ENCODE measurements around the gene EPS8. TPM values are rescaled to one million over a fixed set of nuclear protein-coding genes. Genes with fewer than 3 reads are reported as not detected.

The EPS8 gene
- total RNA-seq, 5 donors from 2014 or later (not counting 1 experiment from before 2014, with no cell fraction given) = 0.91 to 3.8 (median 2.1) TPM

DNA sequence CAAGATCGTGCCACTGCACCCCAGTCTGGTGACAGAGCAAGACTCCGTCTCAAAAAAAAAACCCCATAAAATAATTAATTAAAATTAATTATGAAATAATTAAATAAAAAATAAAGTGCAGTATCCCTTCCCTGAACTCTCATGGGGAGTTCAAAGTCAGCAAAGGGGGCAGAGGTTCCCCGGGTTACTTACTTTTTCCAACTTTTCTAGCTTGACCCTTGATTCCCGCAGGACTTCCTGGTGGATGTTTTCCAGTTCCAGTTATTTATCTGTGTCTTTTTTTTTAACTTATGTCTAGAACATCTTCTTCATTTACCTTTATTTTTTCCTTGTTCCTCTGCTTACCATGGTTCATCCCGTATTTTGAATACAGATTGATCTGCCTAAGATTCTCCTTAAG lies 197.4 kb downstream of the EPS8 start:
- 71% methylated on average over 1 of the region's 5 CpGs for WGBS (ENCODE audit: insufficient coverage)
- Mint-ChIP-seq H3K36me3 (peaks cover 27% of the 10 kb centered on the region), H3K9me3 (no peaks in the 10 kb centered on the region), H3K27me3 (peaks cover 0 to 4% of the 10 kb centered on the region in 2 donors), H3K4me3 (no peak overlapping the region), H3K27ac (no peak overlapping the region), H3K4me1 (peaks cover 10% of the 10 kb centered on the region in 3 donors)
- ATAC-seq (replicated peaks in 1 of 4) (no peak), DNase-seq (no peak)
- CTCF ChIA-PET = interaction anchor here (0.7 to 3.0 kb wide), 5 partner anchors 14 to 323 kb away, joined by 3 to 10 read pairs (median 3); no protein-coding TSS in a partner anchor
- H3K9me3 ChIP-seq = no peaks in the 10 kb centered on the region
- no peak overlapping the region for H3K4me3 ChIP-seq (ENCODE audit: control insufficient read depth in 1 of 2, extremely low read depth in 1 of 2, low read length in 1 of 2)
- POLR2A ChIA-PET = no interaction called here
- H3K4me1 ChIP-seq (ENCODE audit: control insufficient read depth in 1 of 2, extremely low read depth in 1 of 2, insufficient read depth in 2 of 2, low read length in 2 of 2) = peaks cover 2 to 4% of the 10 kb centered on the region in 2 experiments
- H3K36me3 ChIP-seq (ENCODE audit: control insufficient read depth in 2 of 2, extremely low read depth in 1 of 2, insufficient read depth in 1 of 2, low read length in 1 of 2) = no peaks in the 10 kb centered on the region
- no peak overlapping the region for H3K27ac ChIP-seq (ENCODE audit: low read length)
- H3K27me3 ChIP-seq (replicated peaks in 1 of 2; ENCODE audit: control insufficient read depth in 2 of 2, extremely low read depth in 1 of 2, insufficient read depth in 2 of 2, low read length in 1 of 2) = no peaks in the 10 kb centered on the region

DNA sequence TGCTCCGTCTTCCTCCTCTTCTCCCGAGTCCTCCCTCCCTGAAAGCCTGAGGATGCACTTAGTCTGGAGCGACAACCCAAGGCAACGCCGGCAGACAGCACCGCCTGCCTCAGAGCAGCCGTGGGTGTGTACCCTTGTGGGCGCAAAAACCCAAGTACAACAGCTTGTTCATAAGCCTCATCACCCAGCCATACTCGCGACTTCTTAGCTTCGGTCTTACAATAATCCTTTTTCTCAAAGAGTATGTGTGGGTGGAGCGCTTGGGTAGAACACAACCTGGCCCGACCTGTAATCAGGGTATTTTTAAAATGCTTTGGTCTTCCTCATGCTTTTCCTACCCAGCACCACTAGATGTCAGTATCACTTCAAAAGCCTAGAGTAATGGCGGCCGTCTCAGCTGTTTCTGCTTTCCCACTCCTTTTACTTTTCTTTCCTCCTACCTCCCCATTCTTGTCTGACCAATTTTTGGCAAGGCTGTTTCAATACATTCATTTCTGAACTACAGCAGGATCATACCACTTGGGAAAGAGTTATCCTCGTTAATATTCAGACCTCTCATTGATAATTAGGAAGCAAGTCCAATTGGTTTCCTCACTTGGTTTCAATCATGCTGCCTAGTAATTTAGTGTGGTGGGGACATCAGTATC lies 198.9 kb downstream of the EPS8 start:
- H3K9me3 Mint-ChIP-seq = no peaks in the 10 kb centered on the region
- ATAC-seq (replicated peaks in 1 of 4) (peak; percentile 90 to 98 (median 96)), DNase-seq (peak in 32 of 35 experiments; percentile 4 to 79 (median 24))
- H3K36me3 Mint-ChIP-seq = peaks cover 17% of the 10 kb centered on the region
- peaks cover 2 to 4% of the 10 kb centered on the region in 2 experiments for H3K4me1 ChIP-seq (ENCODE audit: control insufficient read depth in 1 of 2, extremely low read depth in 1 of 2, insufficient read depth in 2 of 2, low read length in 2 of 2)
- no peaks in the 10 kb centered on the region for H3K9me3 ChIP-seq
- peak overlapping the region; percentile 67 to 85 (median 72) for H3K4me3 Mint-ChIP-seq
- POLR2A ChIA-PET = interaction anchor here in 1 of 2 donors (0.8 kb wide), 1 partner anchor 307 kb away, joined by 6 read pairs; no protein-coding TSS in a partner anchor
- CTCF ChIA-PET = interaction anchor here (0.7 to 3.0 kb wide), 19 partner anchors 12 to 327 kb away, joined by 3 to 15 read pairs (median 4); partner anchors contain the start of gene DERA (in 1 of the 2)
- peaks cover 10% of the 10 kb centered on the region in 3 donors for H3K4me1 Mint-ChIP-seq
- WGBS (ENCODE audit: insufficient coverage) = 8% methylated on average over 7 of the region's 16 CpGs
- H3K4me3 ChIP-seq (ENCODE audit: control insufficient read depth in 1 of 2, extremely low read depth in 1 of 2, low read length in 1 of 2) = peak overlapping the region in 1 of 2 donors; percentile 57
- H3K27me3 Mint-ChIP-seq = peaks cover 0 to 4% of the 10 kb centered on the region in 2 donors
- H3K27ac ChIP-seq (ENCODE audit: low read length) = no peak overlapping the region
- no peaks in the 10 kb centered on the region for H3K36me3 ChIP-seq (ENCODE audit: control insufficient read depth in 2 of 2, extremely low read depth in 1 of 2, insufficient read depth in 1 of 2, low read length in 1 of 2)
- H3K27me3 ChIP-seq (replicated peaks in 1 of 2; ENCODE audit: control insufficient read depth in 2 of 2, extremely low read depth in 1 of 2, insufficient read depth in 2 of 2, low read length in 1 of 2) = no peaks in the 10 kb centered on the region
- H3K27ac Mint-ChIP-seq = peak overlapping the region; percentile 64 to 76

DNA sequence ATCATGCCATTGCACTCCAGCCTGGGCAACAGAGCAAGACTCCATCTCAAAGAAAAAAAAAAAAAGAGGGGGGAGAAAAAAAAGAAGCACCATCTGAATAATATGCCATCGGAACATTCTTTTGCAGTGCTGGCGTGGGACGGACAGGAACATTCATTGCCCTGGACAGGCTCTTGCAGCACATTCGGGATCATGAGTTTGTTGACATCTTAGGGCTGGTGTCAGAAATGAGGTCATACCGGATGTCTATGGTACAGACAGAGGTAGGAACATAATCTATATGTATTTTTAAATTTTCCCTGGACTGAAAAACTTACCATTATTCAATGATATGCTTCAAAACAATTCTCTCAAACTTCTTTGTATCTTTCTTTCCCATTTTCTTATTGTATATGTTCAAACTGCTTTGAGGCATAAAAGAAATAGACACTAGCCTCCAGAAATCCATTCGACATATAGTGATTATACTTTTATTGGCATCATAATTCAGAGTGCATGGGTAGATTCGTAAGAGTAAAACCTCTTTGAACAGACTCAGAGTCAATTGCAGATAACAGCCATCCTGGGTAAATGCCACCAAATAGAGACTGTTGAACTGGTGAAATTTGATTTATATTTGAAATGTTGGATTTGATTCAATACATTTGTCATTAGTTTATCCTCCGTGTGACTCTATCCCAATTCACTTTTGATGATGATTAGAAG lies 199.7 kb downstream of the EPS8 start:
- H3K4me1 ChIP-seq (ENCODE audit: control insufficient read depth in 1 of 2, extremely low read depth in 1 of 2, insufficient read depth in 2 of 2, low read length in 2 of 2) = peaks cover 2 to 4% of the 10 kb centered on the region in 2 experiments

DNA sequence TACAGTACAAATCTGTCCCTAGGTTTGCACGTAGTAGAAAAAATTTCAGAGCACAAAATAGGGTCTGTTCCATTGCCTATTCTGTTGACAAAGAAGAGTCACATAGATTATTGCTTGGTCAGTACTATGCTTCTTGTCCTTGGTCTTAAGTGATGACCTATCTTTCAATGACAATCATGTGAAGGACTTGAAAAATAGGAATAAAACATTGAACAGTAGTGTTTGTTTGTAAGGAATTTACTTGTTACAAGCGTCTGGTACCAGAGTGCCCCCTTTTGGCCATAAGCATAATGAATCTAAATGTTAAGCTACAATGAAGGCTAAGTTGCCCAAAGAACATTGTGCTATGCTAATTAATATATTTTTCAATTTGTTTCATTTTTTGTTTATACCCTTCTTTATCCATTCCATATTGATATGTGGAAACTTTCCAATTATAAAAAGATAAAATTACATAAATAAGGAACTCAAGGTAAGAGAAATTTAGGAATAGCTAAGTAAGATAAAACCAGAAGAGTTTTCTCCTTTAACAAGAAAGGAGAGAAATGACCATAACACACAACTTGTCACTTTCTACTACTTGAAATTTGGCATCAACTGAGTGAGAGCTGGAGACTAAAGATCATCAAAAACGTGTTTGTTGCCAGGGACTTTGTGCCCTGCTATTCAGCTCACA lies 204.7 kb downstream of the EPS8 start:
- DNase-seq (peak in 21 of 35 experiments; percentile 8 to 82 (median 25)), ATAC-seq (replicated peaks in 1 of 4) (peak; percentile 50 to 66 (median 55))
- no peaks in the 10 kb centered on the region for H3K9me3 ChIP-seq
- no peaks in the 10 kb centered on the region for H3K27me3 ChIP-seq (replicated peaks in 1 of 2; ENCODE audit: control insufficient read depth in 2 of 2, extremely low read depth in 1 of 2, insufficient read depth in 2 of 2, low read length in 1 of 2)
- H3K27ac Mint-ChIP-seq = peak overlapping the region in 1 of 2 donors; percentile 28
- ChIA-PET CTCF (interaction anchor here (0.5 to 10.5 kb wide), 54 partner anchors 10 to 861 kb away, joined by 3 to 211 read pairs (median 4); partner anchors contain the start of genes DERA (in 1 of the 2) and RERG (in 1 of the 2)), POLR2A (interaction anchor here (0.6 to 0.7 kb wide), 3 partner anchors 40 to 52 kb away, joined by 3 to 4 read pairs (median 3); no protein-coding TSS in a partner anchor)
- H3K36me3 ChIP-seq (ENCODE audit: control insufficient read depth in 2 of 2, extremely low read depth in 1 of 2, insufficient read depth in 1 of 2, low read length in 1 of 2) = no peaks in the 10 kb centered on the region
- H3K4me3 Mint-ChIP-seq = no peak overlapping the region
- WGBS (ENCODE audit: insufficient coverage) = no CpG with 5 or more reads among the region's 3 CpGs
- no peaks in the 10 kb centered on the region for H3K4me1 ChIP-seq (ENCODE audit: control insufficient read depth in 1 of 2, extremely low read depth in 1 of 2, insufficient read depth in 2 of 2, low read length in 2 of 2)
- no peaks in the 10 kb centered on the region for H3K9me3 Mint-ChIP-seq
- no peak overlapping the region for H3K4me3 ChIP-seq (ENCODE audit: control insufficient read depth in 1 of 2, extremely low read depth in 1 of 2, low read length in 1 of 2)
- peaks cover 12 to 18% (median 14%) of the 10 kb centered on the region in 3 donors for H3K4me1 Mint-ChIP-seq
- H3K36me3 Mint-ChIP-seq = peaks cover 23% of the 10 kb centered on the region
- no peaks in the 10 kb centered on the region for H3K27me3 Mint-ChIP-seq
- H3K27ac ChIP-seq (ENCODE audit: low read length) = no peak overlapping the region

More for the DNA sequence above, 199.7 kb downstream of the EPS8 start:
- no peak for DNase-seq
- Histone ChIP-seq H3K27me3 (replicated peaks in 1 of 2; ENCODE audit: control insufficient read depth in 2 of 2, extremely low read depth in 1 of 2, insufficient read depth in 2 of 2, low read length in 1 of 2) (no peaks in the 10 kb centered on the region), H3K27ac (ENCODE audit: low read length) (no peak overlapping the region), H3K9me3 (no peaks in the 10 kb centered on the region), H3K36me3 (ENCODE audit: control insufficient read depth in 2 of 2, extremely low read depth in 1 of 2, insufficient read depth in 1 of 2, low read length in 1 of 2) (no peaks in the 10 kb centered on the region), H3K4me3 (ENCODE audit: control insufficient read depth in 1 of 2, extremely low read depth in 1 of 2, low read length in 1 of 2) (no peak overlapping the region)
- WGBS (ENCODE audit: insufficient coverage) = no CpG with 5 or more reads among the region's 8 CpGs
- Mint-ChIP-seq H3K9me3 (no peaks in the 10 kb centered on the region), H3K27ac (no peak overlapping the region), H3K4me3 (peak overlapping the region; percentile 67 to 85 (median 72)), H3K36me3 (peaks cover 12% of the 10 kb centered on the region), H3K27me3 (peaks cover 0 to 4% of the 10 kb centered on the region in 2 donors), H3K4me1 (peaks cover 10% of the 10 kb centered on the region in 3 donors)
- ATAC-seq (replicated peaks in 1 of 4) = no peak
- CTCF ChIA-PET = interaction anchor here (0.7 to 10.5 kb wide), 22 partner anchors 11 to 328 kb away, joined by 3 to 211 read pairs (median 6); partner anchors contain the start of gene DERA (in 1 of the 2)
- POLR2A ChIA-PET = no interaction called here

DNA sequence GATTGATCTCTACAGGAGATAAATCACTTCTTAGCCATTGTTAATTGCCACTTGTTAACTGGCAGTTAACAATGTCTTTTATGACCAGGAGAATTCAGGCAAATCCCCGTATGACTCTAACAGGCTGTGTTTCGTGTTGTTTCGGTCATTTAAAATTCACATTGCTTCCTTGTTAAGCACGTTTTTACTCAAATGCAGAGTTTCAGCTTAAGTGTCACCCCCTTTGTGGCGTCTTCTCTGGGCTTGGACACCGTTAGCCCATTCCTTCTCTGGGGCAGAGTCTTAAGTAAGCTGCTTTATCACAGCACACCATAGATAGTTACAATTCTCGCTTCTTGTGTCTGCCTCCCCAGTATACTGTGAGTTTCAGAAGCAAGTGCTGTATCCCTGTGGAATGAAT lies 205.4 kb downstream of the EPS8 start:
- H3K9me3 ChIP-seq = no peaks in the 10 kb centered on the region
- WGBS (ENCODE audit: insufficient coverage) = 59% methylated on average over 5 of the region's 7 CpGs
- Mint-ChIP-seq H3K27me3 (no peaks in the 10 kb centered on the region), H3K4me3 (no peak overlapping the region), H3K27ac (no peak overlapping the region), H3K36me3 (peaks cover 26% of the 10 kb centered on the region), H3K9me3 (no peaks in the 10 kb centered on the region), H3K4me1 (peaks cover 12 to 18% (median 15%) of the 10 kb centered on the region in 3 donors)
- ATAC-seq (replicated peaks in 1 of 4) = no peak
- no peak overlapping the region for H3K27ac ChIP-seq (ENCODE audit: low read length)
- H3K27me3 ChIP-seq (replicated peaks in 1 of 2; ENCODE audit: control insufficient read depth in 2 of 2, extremely low read depth in 1 of 2, insufficient read depth in 2 of 2, low read length in 1 of 2) = no peaks in the 10 kb centered on the region
- no peaks in the 10 kb centered on the region for H3K36me3 ChIP-seq (ENCODE audit: control insufficient read depth in 2 of 2, extremely low read depth in 1 of 2, insufficient read depth in 1 of 2, low read length in 1 of 2)
- DNase-seq = no peak
- H3K4me1 ChIP-seq (ENCODE audit: control insufficient read depth in 1 of 2, extremely low read depth in 1 of 2, insufficient read depth in 2 of 2, low read length in 2 of 2) = no peaks in the 10 kb centered on the region
- H3K4me3 ChIP-seq (ENCODE audit: control insufficient read depth in 1 of 2, extremely low read depth in 1 of 2, low read length in 1 of 2) = no peak overlapping the region
- POLR2A ChIA-PET = no interaction called here
- CTCF ChIA-PET = interaction anchor here (1.0 to 10.5 kb wide), 13 partner anchors 15 to 311 kb away, joined by 3 to 211 read pairs (median 6); no protein-coding TSS in a partner anchor
